Nucleus accumbens (tissue), 56 donors: ENCODE results near the gene EEFSEC.
A peak's percentile ranks its signal among the peaks of the same experiment; 100 is the strongest.

Experiments used
- DNase-seq, 56 donors: peaks; one replicate each; lab custom pipeline; 2025; lab: John Stamatoyannopoulos, UW

EEFSEC gene

DNA sequence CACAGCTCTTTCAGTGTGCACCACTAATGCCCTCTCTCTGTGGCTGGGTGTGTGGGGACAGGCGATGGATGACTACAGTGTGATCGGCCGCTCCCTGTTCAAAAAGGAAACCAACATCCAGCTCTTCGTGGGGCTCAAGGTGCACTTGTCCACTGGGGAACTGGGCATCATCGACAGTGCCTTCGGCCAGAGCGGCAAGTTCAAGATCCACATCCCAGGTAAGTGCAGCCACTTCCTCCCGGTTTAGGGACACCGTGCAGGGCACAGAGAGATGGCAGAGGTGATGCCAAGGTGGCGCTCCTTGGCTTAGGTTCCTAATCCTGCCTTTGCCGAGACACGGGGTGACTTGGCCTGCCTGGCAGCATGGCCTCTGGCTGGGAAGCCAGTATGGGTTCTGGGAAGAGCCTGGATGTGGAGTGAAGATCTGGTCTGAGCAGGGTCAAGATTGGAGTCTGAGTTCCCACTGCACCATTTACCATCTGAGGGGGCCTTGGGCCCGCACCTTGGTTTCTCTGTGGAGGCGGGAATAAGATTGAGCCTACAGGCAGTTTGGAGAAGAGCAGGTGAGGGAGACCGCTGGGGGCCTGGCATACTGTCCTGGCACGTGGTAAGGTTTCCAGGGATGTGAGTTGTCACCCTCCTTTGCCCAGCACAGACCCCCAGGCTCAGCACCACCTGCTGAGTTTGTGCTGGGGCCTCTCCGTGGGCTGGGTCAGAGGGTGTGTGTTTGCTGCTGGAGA is 205.0 kb downstream of the EEFSEC start:
- DNase-seq, result no peak

DNA sequence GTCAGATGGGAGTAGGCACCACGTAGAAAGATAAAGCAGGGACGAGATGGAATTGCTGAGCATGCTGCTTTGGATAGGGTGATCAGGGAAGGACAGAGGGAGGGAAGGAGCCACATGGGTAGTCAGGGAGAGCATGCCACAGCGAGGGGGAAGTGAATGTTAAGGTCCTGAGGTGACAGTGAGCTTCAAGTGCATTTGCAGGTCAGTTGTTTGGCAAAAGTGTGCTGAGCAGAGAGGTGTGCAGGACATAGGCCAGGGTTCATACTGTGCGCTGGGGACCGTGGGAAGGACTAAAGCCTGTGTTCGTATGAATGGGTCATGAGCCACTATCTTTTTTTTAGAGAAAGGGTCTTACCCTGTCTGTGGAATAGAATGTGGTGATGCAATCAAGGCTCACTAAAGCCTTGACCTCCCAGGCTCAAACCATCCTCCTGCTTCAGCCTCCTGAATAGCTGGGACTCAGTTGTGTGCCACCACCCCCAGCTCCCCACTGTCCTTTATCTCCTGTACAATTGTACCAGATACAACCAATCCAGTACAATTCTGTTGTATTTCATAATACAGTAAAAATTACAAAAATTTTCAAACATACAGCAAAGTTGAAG is 205.9 kb downstream of the EEFSEC start:
- DNase-seq, result no peak

DNA sequence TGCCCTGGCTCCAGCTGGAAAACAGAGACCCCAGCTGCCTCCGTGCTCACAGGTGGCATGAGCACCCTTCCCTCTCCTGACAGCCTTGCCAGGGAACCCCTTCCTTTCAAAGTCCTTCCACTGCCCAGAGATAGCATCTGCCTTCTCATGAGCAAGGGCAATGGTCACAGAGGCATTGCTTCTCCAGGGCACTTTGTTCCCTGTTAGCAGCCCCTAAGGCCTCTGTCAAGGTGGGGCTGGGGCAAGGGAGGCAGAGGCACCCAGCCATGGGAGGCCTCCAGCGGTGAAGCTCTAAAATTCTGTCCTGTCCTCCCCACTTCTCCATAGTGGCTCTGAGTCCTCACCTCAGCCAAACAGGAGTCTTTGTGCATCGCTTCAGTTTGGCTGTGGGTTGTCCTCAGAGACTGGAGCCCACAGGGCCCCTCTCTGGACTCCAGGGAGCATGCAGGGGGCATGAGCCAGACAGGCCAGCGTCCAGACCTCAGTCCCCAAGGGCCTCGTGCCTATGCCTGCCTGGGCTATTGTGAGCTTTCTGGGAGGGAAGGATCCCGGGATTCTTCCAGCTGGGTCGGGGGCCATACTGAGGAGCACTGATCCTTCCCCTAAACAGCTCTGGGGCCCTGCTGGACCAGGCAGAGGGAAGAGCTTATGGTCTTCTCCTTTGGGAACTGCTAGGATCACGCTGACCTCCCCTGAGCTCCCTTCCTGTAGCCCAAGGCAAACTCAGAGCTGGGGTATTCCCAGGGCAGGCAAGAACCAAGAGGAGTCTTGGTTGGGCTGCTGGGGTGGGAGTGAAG is 206.8 kb downstream of the EEFSEC start:
- DNase-seq, result no peak

DNA sequence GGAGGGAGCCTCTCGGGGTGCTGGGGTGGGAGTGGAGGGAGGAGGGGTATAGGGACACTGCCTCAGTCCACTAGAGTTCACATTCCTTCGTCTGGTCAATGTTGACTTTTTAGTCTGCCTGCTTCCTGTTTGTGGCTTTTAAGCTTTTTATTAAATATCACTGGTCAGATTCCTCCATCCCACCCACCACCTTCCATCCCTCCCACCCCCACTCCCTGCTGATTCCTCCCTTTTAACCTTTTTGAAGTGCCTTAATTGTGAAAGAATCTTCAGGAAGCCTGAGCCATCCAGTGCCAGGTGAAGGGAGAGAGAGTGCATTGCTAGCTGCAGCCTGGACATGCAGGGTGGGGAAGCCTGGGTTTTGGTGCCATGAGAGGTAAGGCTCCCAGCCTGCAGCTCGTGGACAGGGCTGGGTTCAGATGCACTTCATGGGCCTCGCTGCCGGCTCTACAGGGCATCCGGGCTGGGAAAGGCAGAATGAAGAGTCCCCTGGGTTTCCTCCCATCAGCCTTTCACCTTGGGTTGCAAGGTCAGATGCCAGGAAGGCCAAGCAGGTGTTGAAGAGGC is 207.5 kb downstream of the EEFSEC start:
- no peak for DNase-seq

DNA sequence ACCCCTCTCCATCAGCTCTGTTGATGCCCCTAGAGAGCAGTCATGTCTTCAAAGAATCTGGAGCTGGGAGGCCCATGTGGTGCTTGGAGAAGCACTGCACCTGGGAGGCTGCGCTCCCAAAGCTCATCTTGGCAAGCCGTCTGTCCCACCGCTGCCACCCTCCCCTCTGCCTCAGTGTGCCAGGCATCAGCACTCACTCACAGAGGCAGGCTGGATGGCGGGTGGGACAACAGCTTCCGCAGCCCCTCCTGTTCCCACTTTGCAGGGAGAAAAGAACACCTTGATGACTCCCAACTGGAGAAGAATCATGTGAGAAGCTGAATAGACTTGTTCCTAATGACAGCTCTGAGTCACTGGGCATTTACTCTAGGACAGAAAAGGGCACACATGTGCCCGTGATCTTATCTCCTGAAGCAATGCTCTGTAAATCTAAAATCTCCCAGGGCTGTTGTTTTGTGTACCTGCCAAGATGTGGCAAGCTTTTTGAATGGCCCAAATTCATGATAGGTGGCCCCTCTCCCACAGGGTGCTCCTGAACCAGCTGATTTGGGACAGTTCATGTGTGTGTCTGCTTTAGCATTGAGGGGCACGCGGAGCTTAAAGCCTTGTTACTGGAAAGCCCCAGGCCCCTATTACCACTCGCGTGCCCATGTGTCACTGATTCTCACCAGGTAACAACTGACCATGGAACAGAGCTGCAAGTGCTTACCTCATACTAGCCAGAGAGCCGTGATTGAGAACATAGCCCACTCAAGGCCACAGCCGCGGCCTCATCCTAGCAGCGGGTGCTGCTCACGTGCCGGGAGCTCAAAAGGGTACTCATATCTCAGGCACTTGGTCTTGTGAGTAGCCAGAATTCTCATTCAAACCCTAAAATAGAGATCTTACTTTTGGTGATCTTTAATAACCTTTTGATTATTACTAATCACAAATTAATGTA is 209.0 kb downstream of the EEFSEC start:
- DNase-seq, result no peak

DNA sequence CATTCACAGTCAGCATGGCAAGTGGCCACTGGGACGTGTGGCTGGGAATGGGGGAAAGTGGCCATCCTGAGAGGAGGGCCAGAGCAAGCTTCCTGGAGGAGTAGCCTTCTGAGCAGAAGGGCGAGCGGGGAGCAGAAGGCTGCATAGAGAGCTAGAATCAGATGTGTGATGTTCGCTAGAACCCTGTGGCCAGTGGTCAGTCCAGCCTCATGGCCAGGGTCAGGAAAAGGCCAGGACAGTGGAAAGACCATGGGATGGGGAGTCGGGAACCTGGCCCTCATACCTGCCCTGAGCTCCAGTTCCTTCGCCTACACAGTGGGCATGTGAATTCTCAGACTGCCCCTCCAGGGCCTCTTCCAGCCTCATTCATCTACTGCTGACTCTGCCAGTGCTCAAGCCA is 211.0 kb downstream of the EEFSEC start:
- DNase-seq, result no peak

DNA sequence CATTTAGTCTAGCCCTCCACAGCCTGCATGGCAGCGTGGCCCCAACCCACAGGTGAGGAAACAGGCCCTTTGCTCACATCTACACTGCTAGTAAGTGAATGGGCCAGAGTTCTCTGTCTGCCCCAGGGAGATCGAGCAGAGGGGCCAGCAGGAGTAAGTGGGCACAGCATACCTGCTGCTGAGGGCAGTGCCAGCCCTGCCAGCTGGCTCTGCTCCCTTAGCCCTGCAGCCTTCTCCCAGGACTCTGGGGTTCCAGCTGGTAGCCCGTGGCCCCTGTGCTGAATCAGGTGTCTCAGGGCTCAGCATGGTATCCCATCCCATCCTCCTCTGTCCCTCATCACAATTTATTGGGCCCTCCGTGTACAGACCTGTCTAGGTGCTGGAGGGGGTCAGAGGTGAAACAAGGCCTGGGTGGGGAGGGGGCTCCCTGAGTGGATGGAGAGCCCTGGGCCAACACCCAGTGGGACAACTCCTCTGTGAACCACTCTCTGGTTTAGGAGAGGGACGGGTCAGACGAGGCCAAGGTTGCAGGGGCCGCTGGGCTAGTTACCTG is 211.6 kb downstream of the EEFSEC start:
- no peak for DNase-seq

DNA sequence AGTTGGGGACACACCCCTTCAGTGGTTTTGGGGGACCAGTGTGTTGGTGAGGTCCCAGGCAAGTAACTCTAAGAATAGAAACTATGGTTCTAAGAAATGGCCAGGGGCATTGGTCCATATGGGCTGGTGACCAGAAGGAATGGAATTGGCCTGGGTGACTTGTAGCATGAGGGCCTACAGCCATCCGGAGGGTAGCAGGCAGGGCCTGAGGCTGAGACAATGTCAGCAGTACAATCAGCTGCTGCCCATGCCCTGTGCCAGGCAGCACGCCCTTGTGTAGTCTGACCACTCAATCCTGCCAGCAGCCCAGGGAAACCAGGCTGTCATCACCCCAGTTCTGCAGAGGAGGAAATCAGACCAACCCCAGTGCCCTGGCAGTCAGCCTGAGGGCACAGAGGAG is 212.9 kb downstream of the EEFSEC start:
- DNase-seq, result peak in 1 of 56 donors; percentile 14

DNA sequence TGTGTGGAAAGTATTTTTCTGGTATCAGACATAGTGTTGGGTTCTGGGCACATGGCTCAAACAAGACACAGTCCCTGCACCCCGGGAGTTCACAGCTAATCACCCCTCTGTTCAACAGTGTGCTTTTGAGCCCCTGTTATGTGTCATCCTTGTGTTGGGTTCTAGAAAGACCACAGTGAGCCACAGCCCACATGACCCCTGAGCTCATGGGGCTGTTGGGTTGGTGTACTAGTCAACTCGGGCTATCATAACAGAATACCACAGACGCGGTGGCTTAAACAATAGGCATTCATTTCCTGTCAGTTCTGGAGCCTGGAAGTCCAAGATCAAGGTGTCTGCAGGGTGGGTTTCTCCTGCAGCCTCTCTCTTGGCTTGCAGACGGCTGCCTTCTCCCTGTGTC is 213.4 kb downstream of the EEFSEC start:
- no peak for DNase-seq

DNA sequence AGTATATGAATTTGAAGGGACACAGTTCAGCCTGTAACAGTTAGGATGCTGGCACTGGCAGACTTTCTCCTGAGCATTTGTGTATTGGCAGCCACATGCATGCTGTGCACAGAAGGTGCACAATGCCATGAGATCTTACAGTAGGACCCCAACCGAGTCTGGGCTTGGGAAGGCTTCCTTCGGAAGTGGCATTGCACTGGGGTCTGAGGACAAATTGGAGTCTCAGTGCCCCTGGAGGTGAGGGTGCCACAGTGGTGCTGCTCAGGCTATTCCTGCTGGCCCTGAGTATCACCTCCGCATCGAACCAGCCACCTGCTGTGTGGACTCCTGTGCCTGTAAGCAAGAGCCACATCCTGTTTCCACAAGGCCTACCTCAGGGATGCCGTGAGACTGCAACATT is 213.9 kb downstream of the EEFSEC start:
- no peak for DNase-seq

DNA sequence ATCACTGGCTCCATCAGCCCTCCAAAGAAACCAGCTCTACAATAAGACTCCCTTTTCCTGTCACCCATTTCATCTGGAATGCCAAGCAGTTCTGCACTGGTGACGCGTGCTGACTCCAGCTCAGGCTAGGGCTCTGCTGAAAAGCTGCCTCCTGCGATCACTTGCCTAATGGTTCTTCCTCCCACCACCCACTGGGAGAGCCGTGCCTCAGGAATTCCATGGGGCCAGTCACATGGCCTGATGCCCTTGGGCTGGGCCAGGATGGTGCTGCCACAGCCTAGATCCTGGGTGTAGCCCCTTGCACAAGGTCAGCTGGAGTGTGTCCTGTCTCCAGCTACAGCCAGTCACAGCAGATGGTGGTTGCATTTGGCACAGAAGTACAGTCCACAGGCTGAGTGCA is 214.5 kb downstream of the EEFSEC start:
- DNase-seq, result no peak

DNA sequence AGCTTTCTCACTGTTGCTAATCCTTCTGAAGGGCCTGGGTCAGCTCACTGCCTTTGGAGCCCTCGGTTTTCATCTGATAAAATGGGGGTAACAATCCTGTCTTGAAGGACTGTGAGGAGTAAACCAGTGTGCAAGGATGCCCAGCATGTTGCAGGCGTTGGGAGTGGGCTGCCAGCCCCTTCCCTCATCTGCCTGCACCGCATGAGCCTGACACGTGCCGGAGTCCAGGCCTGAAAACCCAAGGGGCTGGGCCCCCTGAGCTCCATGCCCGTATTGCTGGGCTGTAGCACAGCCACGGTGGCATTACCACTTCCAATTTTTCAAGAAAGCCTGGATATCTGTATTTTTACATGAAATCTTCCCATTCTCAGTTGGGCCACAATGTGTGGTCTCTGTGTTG is 215.3 kb downstream of the EEFSEC start:
- no peak for DNase-seq

DNA sequence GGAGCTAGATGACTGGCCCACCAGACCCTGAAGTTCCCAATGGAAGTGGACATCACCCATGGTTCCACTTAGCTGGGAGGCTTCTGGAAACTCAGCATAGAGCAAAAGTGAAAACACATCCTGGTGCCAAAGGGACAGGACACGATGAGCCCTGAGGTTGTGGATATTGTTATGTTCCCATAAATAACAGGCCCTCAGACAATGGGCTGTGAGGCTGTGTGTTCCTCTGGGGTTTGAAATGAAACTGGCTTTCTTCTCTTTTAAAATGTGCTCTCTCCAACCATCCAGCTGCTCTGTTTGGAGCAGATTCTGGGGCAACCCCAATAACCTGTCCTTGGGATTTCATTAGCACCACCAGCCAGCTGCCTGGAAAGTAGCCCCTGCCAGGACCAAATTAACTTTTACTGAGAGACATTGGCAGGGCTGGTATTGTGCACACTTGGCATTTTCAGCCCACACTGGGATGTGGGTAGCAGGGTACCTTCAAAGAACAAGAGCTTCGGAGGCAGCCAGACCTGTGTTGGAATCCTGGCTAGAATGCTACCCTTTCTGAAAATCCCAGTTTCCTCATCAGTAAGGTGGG is 215.9 kb downstream of the EEFSEC start:
- no peak for DNase-seq

DNA sequence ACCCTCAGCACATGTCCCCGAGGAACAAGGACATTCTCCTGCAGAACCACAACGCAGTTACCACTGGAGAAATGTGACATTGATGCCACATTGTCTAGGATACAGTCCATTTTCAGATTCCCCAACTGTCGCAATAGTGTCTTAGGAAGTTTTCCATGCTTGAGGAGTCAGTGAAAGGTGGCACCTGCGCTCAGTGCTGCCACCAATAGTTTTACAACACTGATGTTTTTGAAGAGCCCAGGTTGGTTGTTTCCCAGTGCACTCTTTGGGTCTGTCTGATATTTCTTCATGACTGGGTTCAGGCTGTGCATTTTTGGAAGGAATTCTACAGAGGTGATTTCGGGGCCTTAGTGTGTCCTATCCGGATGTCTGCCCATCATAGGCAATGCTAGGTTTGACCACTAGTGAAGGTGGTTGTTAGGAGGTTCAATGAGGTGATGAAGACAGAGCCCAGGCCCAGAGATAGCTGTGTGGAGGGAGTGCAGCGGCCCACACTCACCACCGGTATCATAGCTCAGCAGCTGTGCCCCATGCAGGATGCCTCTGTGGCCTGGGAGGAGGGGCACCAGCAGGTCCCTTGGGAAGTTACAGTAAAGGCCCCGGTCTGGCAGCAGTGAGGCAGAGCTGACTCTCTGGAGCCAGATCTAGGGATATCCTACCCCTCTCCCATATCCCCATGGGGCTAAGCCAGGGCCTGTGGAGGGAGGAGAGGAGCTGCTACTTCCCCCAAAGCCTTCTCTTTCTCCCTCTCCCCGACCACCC is 216.8 kb downstream of the EEFSEC start:
- no peak for DNase-seq

DNA sequence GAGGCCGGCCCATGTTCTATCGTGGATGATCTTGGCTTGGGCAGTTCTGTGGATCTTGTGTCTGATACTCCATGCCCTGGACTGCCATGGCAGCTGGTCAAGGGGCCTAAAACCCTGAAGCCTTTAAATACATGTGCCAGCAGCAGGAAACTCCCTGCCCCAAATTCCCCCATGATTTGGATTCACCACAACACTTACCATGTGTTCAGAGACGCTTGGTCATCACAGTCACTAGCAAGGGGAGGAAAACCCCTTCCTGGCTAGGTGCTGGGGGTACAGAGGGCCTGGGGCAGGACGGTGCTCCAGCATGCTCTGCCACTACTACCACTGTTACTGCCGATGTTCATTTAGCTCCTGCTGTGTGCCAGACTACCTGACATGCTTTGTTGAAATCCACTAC is 219.0 kb downstream of the EEFSEC start:
- DNase-seq, result no peak

DNA sequence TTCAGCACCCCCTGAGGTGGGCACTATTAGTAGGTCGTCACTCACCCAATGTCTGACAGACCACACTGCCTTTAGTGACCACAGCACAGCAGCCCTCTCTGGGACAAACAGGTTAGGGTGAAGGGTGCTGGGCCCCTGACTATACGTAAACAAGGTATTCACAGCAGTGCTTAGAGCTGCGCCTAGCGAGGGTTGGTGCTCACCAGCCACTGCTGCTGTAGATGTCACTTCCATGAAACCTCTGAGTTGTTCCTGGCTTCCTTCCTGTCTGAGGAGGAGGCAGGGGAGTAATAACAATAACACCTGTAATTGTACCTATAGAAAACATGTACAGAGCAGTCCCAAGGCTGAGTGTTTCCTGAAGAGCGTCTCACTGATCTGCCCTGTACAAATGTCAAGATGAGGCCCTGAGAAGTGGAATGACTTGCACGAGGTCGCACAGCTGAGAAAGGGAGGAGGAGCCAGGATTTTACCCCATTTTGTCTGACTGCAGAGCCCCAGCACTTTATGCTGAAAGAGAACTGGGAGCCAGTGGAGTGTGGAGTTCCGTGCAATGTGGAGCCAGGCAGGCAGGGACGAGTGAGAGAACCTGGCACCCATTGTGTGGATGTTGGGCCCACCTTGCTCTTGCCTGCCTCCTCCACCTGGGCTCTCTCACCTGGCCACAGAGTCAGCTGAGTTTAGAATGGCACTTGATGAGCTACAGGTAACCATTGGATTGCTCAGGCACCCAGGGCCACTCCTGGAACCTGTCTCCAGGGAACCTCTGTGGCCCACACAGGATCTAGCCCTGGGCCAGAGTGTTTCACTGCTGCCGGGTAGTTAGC is 219.6 kb downstream of the EEFSEC start:
- DNase-seq, result no peak

DNA sequence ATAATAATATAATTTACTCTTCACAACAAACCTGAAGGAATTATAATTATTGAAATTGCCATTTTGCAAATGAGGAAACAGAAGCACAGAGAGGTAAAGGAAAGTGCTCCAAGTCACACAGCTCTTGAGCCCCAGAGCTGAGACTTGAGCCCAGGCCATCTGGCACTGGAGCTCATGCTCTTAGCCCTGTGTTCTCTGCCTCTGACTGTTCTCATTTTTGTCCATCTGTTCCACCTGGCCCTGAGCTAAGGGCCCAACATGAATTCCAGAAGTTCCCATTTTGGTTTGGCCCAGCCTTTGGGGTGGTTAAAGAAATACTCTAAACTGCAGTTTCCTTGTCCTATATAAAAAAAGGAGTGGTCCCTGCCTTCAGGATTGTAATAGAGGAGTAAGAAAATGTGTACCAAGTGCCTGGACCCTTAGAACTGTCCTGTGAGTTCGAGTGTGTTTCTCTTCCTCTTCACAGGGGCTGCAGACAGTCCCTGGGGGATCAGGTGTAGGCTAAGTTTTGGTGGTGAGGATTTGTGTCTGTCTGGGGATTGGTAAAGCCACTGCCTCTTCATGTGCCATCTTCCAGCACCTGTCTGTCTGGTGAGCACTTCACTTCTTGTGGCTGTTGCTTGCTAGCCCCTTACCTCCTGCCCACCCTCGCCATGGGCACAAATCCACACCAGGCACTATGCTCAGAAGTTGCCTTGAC is 221.6 kb downstream of the EEFSEC start:
- no peak for DNase-seq
